Liver (tissue), 3 donors: ENCODE results near the gene ACTN3.

Experiments used
- ATF3 ChIP-seq: IDR thresholded peaks from 2 replicates; pipeline ENCODE4 v1.6.1; 2016; ENCODE audit warnings: antibody characterized with exemption
- CTCF ChIP-seq: fragments of 150-350 bp; IDR thresholded peaks from 2 replicates; pipeline ENCODE4 v1.5.1; 2017; ENCODE audit warnings: improper control_type of control experiment, low read depth, low read length; ENCODE audit not compliant: missing input control
- FOXA1 ChIP-seq: IDR thresholded peaks from 2 replicates; pipeline ENCODE4 v1.6.1; 2016; ENCODE audit warnings: antibody characterized with exemption
- GABPA ChIP-seq, 2 donors: IDR thresholded peaks in 1 of 2; conservative IDR thresholded peaks in 1 of 2; 2 replicates each; pipeline ENCODE4 v1.6.1; 2016; ENCODE audit warnings: antibody characterized with exemption in 2 of 2, mild to moderate bottlenecking in 1 of 2, moderate library complexity in 1 of 2
- JUND ChIP-seq, 2 donors: IDR thresholded peaks; 2 replicates each; pipeline ENCODE4 v1.6.1; 2016; ENCODE audit warnings: antibody characterized with exemption in 2 of 2
- MAX ChIP-seq: IDR thresholded peaks from 2 replicates; pipeline ENCODE4 v1.6.1; 2016; ENCODE audit warnings: antibody characterized with exemption
- RAD21 ChIP-seq, 2 donors: IDR thresholded peaks; 2 replicates each; pipeline ENCODE4 v1.6.1; 2016; ENCODE audit warnings: antibody characterized with exemption in 2 of 2, mild to moderate bottlenecking in 2 of 2
- REST ChIP-seq: IDR thresholded peaks from 2 replicates; pipeline ENCODE4 v1.6.1; 2016; ENCODE audit warnings: antibody characterized with exemption, mild to moderate bottlenecking
- SP1 ChIP-seq: IDR thresholded peaks from 2 replicates; pipeline ENCODE4 v1.6.1; 2018; ENCODE audit warnings: antibody characterized with exemption, mild to moderate bottlenecking
- YY1 ChIP-seq: IDR thresholded peaks from 2 replicates; pipeline ENCODE4 v1.6.1; 2016; ENCODE audit warnings: antibody characterized with exemption, mild to moderate bottlenecking
- ZBTB33 ChIP-seq: IDR thresholded peaks from 2 replicates; pipeline ENCODE4 v1.6.1; 2016; ENCODE audit warnings: antibody characterized with exemption
- donor health status: healthy.
- donor health status: healthy.

- TF ChIP-seq CTCF (no peak), ATF3 (no peak), YY1 (no peak), RAD21 (IDR thresholded peaks at IDR 0.05) (no peak), MAX (no peak), REST (no peak), ZBTB33 (no peak), GABPA (IDR thresholded peaks at IDR 0.05 in 1 of 2, conservative IDR thresholded peaks at IDR 0.05 in 1 of 2) (no peak), SP1 (no peak), JUND (IDR thresholded peaks at IDR 0.05) (no peak), FOXA1 (no peak)
Measured at GRCh38 chr11:66556086-66556485, 9.4 kb downstream of the ACTN3 start.
